ENCODE data around the gene FHIT. TPM values are rescaled to one million over a fixed set of nuclear protein-coding genes. Genes with fewer than 3 reads are reported as not detected.

The FHIT gene
- polyA plus RNA-seq, 1 of the 3 experiments (the other 2 are of a cell fraction), result 0.41 TPM

- H3F3A ChIP-seq (replicated peaks; ENCODE audit: insufficient read depth), result no peaks in the 10 kb centered on the region
- H3K27me3 ChIP-seq (ENCODE audit: insufficient read depth), result no peaks in the 10 kb centered on the region
- no peaks in the 10 kb centered on the region for H3K9me3 ChIP-seq
- H3K36me3 ChIP-seq (replicated peaks in 1 of 2; ENCODE audit: control insufficient read depth in 1 of 2, insufficient read depth in 2 of 2, low read length in 1 of 2), result no peaks in the 10 kb centered on the region
- DNase-seq, result no peak
- no peak for TF ChIP-seq TCF12 (IDR thresholded peaks at IDR 0.05)
- 77% methylated on average over 6 of the region's 6 CpGs for WGBS (ENCODE audit: low lambda C conversion rate)
- H3K79me2 ChIP-seq (ENCODE audit: insufficient read depth), result no peaks in the 10 kb centered on the region
- H3K4me2 ChIP-seq, result no peak overlapping the region
- H3K9me2 ChIP-seq, result no peaks in the 10 kb centered on the region
- H3K4me1 ChIP-seq (ENCODE audit: control insufficient read depth in 1 of 2, insufficient read depth in 2 of 2, low read depth in 1 of 2, low read length in 1 of 2), result no peaks in the 10 kb centered on the region; a peak in 1 of 4 replicates
- H4K20me1 ChIP-seq (ENCODE audit: insufficient read depth), result no peaks in the 10 kb centered on the region
- H2AFZ ChIP-seq (ENCODE audit: low read depth), result no peak overlapping the region
- no peak overlapping the region for H3K9ac ChIP-seq
- CTCF ChIA-PET, result no interaction called here
- H3K4me3 ChIP-seq (ENCODE audit: low read depth in 2 of 2, low read length in 1 of 2), result no peak overlapping the region
- POLR2A ChIA-PET, result no interaction called here
- no peak overlapping the region for H3K27ac ChIP-seq (ENCODE audit: low read depth in 2 of 2, low read length in 1 of 2)
Observed at GRCh38 chr3:60126511-60127304, 1124.5 kb downstream of the FHIT start.

DNA sequence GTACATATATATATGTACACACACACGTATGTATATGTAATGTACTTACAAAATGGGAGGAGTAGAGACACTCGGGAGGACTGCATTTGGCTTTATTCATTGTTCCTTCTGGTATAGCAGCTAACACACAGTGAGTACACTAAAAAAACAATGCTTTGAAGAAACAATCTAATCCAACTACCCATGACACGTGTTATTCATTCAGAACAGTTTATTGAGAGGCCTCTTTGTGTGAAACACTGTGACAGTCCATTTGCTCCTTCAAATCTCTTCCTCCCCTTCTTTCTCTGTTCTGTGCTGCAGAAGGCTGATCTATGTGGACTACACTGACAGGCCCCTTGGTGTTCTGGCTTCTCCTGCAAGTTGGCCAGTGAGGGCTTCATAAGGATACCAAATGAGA lies 1125.6 kb downstream of the FHIT start:
- TF ChIP-seq, protein P1, sequence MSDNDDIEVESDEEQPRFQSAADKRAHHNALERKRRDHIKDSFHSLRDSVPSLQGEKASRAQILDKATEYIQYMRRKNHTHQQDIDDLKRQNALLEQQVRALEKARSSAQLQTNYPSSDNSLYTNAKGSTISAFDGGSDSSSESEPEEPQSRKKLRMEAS (IDR thresholded peaks at IDR 0.05; ENCODE audit: low read depth), result no peak
- TF ChIP-seq SMC3 (IDR thresholded peaks at IDR 0.05; ENCODE audit: low read depth, low read length), result no peak
- H2AFZ ChIP-seq (ENCODE audit: low read depth), result no peak overlapping the region
- no peak overlapping the region for H3K27ac ChIP-seq (ENCODE audit: low read depth in 2 of 2, low read length in 1 of 2)
- no peak overlapping the region for H3K4me2 ChIP-seq
- no peaks in the 10 kb centered on the region for H3F3A ChIP-seq (replicated peaks; ENCODE audit: insufficient read depth)
- POLR2A ChIA-PET, result no interaction called here
- H3K27me3 ChIP-seq (ENCODE audit: insufficient read depth), result no peaks in the 10 kb centered on the region
- no peaks in the 10 kb centered on the region for H3K9me2 ChIP-seq
- H4K20me1 ChIP-seq (ENCODE audit: insufficient read depth), result no peaks in the 10 kb centered on the region
- no peaks in the 10 kb centered on the region for H3K9me3 ChIP-seq
- no peaks in the 10 kb centered on the region; a peak in 1 of 4 replicates for H3K4me1 ChIP-seq (ENCODE audit: control insufficient read depth in 1 of 2, insufficient read depth in 2 of 2, low read depth in 1 of 2, low read length in 1 of 2)
- CTCF ChIA-PET, result no interaction called here
- H3K79me2 ChIP-seq (ENCODE audit: insufficient read depth), result no peaks in the 10 kb centered on the region
- H3K36me3 ChIP-seq (replicated peaks in 1 of 2; ENCODE audit: control insufficient read depth in 1 of 2, insufficient read depth in 2 of 2, low read length in 1 of 2), result no peaks in the 10 kb centered on the region
- DNase-seq, result no peak
- WGBS (ENCODE audit: low lambda C conversion rate), result 43% methylated on average over 3 of the region's 3 CpGs
- H3K9ac ChIP-seq, result no peak overlapping the region
- H3K4me3 ChIP-seq (ENCODE audit: low read depth in 2 of 2, low read length in 1 of 2), result no peak overlapping the region

DNA sequence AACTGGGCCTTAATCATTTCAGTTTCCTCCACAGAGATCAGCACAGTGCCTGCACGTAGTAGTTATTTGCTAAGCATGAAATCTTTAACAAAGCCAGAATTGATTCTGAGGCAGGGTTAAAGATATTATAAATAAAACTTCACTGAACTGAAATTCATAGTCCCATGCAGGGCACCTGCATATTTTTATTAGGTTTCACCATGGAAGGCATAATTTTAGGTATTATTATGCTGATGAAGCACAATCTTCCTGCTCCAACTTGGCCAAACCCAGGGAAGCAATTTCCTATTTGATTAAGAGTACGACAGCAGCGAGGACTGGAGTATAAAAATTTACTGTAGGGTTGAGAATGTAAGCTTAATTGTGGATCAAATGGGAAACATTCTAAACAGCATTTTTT lies 1131.0 kb downstream of the FHIT start:
- no peaks in the 10 kb centered on the region for H3K79me2 ChIP-seq (ENCODE audit: insufficient read depth)
- H3K27ac ChIP-seq (ENCODE audit: low read depth in 2 of 2, low read length in 1 of 2), result no peak overlapping the region
- no peak overlapping the region for H3K4me2 ChIP-seq
- no peaks in the 10 kb centered on the region for H3K36me3 ChIP-seq (replicated peaks in 1 of 2; ENCODE audit: control insufficient read depth in 1 of 2, insufficient read depth in 2 of 2, low read length in 1 of 2)
- no peaks in the 10 kb centered on the region for H4K20me1 ChIP-seq (ENCODE audit: insufficient read depth)
- H3K27me3 ChIP-seq (ENCODE audit: insufficient read depth), result no peaks in the 10 kb centered on the region
- DNase-seq, result no peak
- H3K4me1 ChIP-seq (ENCODE audit: control insufficient read depth in 1 of 2, insufficient read depth in 2 of 2, low read depth in 1 of 2, low read length in 1 of 2), result no peaks in the 10 kb centered on the region; a peak in 1 of 4 replicates
- ChIA-PET POLR2A (no interaction called here), CTCF (no interaction called here)
- TF ChIP-seq TCF12 (IDR thresholded peaks at IDR 0.05) (no peak), NFIC (IDR thresholded peaks at IDR 0.05; ENCODE audit: borderline replicate concordance) (no peak), IRF3 (IDR thresholded peaks at IDR 0.05; ENCODE audit: low read depth, low read length) (no peak), USF2 (IDR thresholded peaks at IDR 0.05; ENCODE audit: borderline replicate concordance, low read depth, low read length) (no peak), TAF1 (IDR thresholded peaks at IDR 0.05; ENCODE audit: borderline replicate concordance, low read depth, low read length) (no peak), CHD2 (IDR thresholded peaks at IDR 0.05; ENCODE audit: low read length, partially characterized antibody) (no peak)
- H3F3A ChIP-seq (replicated peaks; ENCODE audit: insufficient read depth), result no peaks in the 10 kb centered on the region
- H3K9me3 ChIP-seq, result no peaks in the 10 kb centered on the region
- no peak overlapping the region for H3K4me3 ChIP-seq (ENCODE audit: low read depth in 2 of 2, low read length in 1 of 2)
- H2AFZ ChIP-seq (ENCODE audit: low read depth), result no peak overlapping the region
- 56% methylated on average over 3 of the region's 3 CpGs for WGBS (ENCODE audit: low lambda C conversion rate)
- H3K9me2 ChIP-seq, result no peaks in the 10 kb centered on the region
- no peak overlapping the region for H3K9ac ChIP-seq
